ENCODE data around the gene ETV4. TPM values are rescaled to one million over a fixed set of nuclear protein-coding genes. Genes with fewer than 3 reads are reported as not detected.

Gene ETV4
- total and polyA plus RNA-seq, 2 of the 13 experiments (the other 11 are each of a cell fraction or from before 2014, with no cell fraction given): 128 to 330 TPM

- TF ChIP-seq ZNF407 (CRISPR knock-in tag; IDR thresholded peaks at IDR 0.05; ENCODE audit: not compliant biosample characterization) (no peak), ARNTL (CRISPR knock-in tag; IDR thresholded peaks at IDR 0.05) (no peak), ZBTB4 (CRISPR knock-in tag; IDR thresholded peaks at IDR 0.05; ENCODE audit: borderline replicate concordance) (peak; percentile 61; the same call in 1 of the 2 replicates), ZFP36L2 (CRISPR knock-in tag; IDR thresholded peaks at IDR 0.05) (no peak), NCOR1 (IDR thresholded peaks at IDR 0.05; ENCODE audit: borderline replicate concordance, low read length) (0 out of 2 replicates have a peak, but pooled peaks have one; percentile 65), PRDM4 (CRISPR knock-in tag; IDR thresholded peaks at IDR 0.05; ENCODE audit: borderline replicate concordance) (no peak), DNMT1 (CRISPR knock-in tag; IDR thresholded peaks at IDR 0.05) (no peak), TFAP4 (IDR thresholded peaks at IDR 0.05; ENCODE audit: borderline replicate concordance, low read depth) (peak; percentile 19; the same call in 1 of the 2 replicates), FLYWCH1 (CRISPR knock-in tag; IDR thresholded peaks at IDR 0.05) (no peak)
Measured at GRCh38 chr17:43581613-43582012, 35.5 kb upstream of the ETV4 start (continued).
